Ramos (cell line): Measurements from ENCODE around the gene LRRK1.
"Not testable (repeated sequence)": the region's sequence is repeated elsewhere in the genome, so short reads cannot be mapped to it uniquely, and the experiment has no call there.

Experiments
- in situ Hi-C: fragments of 300-500 bp; cut with MboI; formaldehyde crosslinking; loops from one replicate; pipeline ENCODE4 v1.14.3; 2022; ENCODE audit warnings: low sequenced_read_pairs; ENCODE audit not compliant: unreplicated experiment

Gene LRRK1

GRCh38 chr15:101063212-101063611, 144.1 kb downstream of the LRRK1 start:
- in situ Hi-C loops, result no loop called here

GRCh38 chr15:101063891-101064794, 145.0 kb downstream of the LRRK1 start:
- in situ Hi-C loops, result no loop called here

GRCh38 chr15:101064795-101065569, 145.8 kb downstream of the LRRK1 start:
- in situ Hi-C loops, result no loop called here

- in situ Hi-C loops, result no loop called here
Measured at GRCh38 chr15:101065570-101066221, 146.5 kb downstream of the LRRK1 start.

GRCh38 chr15:101066501-101067408, 147.6 kb downstream of the LRRK1 start:
- in situ Hi-C loops, result no loop called here

GRCh38 chr15:101067660-101068522, 148.7 kb downstream of the LRRK1 start:
- in situ Hi-C loops, result no loop called here

- in situ Hi-C loops, result no loop called here
Measured at GRCh38 chr15:101068523-101068960, 149.4 kb downstream of the LRRK1 start.

GRCh38 chr15:101068961-101069653, 149.9 kb downstream of the LRRK1 start:
- in situ Hi-C loops, result no loop called here

- in situ Hi-C loops, result no loop called here
Measured at GRCh38 chr15:101069654-101069973, 150.5 kb downstream of the LRRK1 start.

- in situ Hi-C loops, result no loop called here
Measured at GRCh38 chr15:101070024-101070423, 150.9 kb downstream of the LRRK1 start.

GRCh38 chr15:101070502-101071273, 151.5 kb downstream of the LRRK1 start:
- in situ Hi-C loops, result no loop called here

GRCh38 chr15:101071651-101072050, 152.5 kb downstream of the LRRK1 start:
- in situ Hi-C loops, result no loop called here

GRCh38 chr15:101072235-101072634, 153.1 kb downstream of the LRRK1 start:
- in situ Hi-C loops, result not testable (repeated sequence)

- in situ Hi-C loops, result not testable (repeated sequence)
Measured at GRCh38 chr15:101077806-101078668, 158.9 kb downstream of the LRRK1 start.

- in situ Hi-C loops, result no loop called here
Measured at GRCh38 chr15:101078669-101079323, 159.6 kb downstream of the LRRK1 start.

GRCh38 chr15:101081900-101082299, 162.7 kb downstream of the LRRK1 start:
- in situ Hi-C loops, result no loop called here
